ENCODE data around the gene ADAMTSL4.

DNA sequence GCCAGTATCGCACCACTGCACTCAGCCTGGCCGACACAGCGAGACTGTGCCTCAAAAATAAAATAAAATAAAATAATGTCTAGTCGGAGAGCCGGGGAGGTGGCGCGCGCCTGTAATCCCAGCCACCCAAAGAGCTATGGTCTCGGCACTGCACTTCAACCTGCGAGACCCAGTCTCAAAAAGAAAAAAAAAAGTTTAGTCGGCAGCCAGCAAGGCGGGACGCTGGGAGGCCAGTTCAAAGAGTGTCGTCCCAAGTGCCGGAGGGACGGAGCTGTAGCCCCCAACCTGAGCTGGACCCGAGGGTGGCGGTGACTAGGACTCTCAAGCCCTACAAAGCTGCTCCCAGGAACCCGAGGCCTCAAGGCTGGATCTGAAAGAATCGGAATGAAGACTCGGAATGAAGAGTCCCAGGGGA, 34.3 kb upstream of the ADAMTSL4 start:
- TF ChIP-seq, protein P1, sequence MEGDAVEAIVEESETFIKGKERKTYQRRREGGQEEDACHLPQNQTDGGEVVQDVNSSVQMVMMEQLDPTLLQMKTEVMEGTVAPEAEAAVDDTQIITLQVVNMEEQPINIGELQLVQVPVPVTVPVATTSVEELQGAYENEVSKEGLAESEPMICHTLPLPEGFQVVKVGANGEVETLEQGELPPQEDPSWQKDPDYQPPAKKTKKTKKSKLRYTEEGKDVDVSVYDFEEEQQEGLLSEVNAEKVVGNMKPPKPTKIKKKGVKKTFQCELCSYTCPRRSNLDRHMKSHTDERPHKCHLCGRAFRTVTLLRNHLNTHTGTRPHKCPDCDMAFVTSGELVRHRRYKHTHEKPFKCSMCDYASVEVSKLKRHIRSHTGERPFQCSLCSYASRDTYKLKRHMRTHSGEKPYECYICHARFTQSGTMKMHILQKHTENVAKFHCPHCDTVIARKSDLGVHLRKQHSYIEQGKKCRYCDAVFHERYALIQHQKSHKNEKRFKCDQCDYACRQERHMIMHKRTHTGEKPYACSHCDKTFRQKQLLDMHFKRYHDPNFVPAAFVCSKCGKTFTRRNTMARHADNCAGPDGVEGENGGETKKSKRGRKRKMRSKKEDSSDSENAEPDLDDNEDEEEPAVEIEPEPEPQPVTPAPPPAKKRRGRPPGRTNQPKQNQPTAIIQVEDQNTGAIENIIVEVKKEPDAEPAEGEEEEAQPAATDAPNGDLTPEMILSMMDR (IDR thresholded peaks at IDR 0.05): no peak
- TF ChIP-seq EP300 (IDR thresholded peaks at IDR 0.05; ENCODE audit: borderline replicate concordance in 1 of 2, low read depth in 1 of 2, low read length in 1 of 2) (no peak), RXRA (IDR thresholded peaks at IDR 0.05; ENCODE audit: borderline replicate concordance, low read depth) (no peak), RFX5 (IDR thresholded peaks at IDR 0.05; ENCODE audit: low read length) (no peak), FOXJ3 (CRISPR knock-in tag; IDR thresholded peaks at IDR 0.05) (no peak)

All from SK-N-SH (cell line).